GM12872 (cell line): Measurements from ENCODE around the gene ANKRD52.

Experiments
- TF ChIP-seq, protein P1 (sequence below): IDR thresholded peaks from 3 replicates; pipeline ENCODE4 v1.5.1; 2011; ENCODE audit warnings: low read depth, mild to moderate bottlenecking, low read length, moderate library complexity; ENCODE audit not compliant: insufficient read depth

Gene ANKRD52

DNA sequence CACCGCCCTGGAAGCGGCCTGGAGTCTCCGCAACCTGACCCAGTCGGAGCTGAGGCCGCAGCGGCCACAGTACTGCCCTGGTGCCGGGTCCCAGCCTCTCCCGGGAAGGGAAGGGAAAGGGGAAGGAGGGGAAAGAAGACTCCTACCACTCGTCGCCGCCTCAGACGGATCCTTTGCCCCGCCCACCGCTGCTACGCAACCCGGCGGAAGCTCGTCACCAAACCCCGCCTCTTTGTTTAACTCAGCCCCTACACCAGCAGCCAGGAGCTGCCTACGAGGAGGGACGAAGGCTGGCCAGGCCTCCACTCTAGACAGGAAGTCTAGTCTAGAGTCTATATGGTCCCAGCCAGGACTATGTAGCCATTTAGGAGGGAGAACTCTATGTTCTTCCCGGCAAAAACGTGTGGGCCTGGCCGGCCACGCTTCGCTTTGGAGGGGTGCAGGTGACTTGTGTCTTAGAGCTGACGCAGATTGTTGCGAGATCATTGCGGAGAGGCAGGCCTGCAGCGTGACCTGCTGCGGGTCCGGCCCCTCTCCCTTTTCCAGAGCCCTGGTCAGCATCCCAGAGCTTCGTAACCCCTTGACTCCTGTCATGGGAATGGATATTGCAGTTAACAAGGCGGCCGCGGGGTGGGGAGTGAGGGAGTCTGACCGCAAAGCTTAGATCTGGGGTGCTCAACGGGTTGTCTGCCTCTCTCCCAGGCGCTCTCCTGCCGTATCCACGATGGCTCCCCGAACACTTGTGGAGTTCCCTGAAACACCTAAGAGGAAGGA, 36.2 kb downstream of the ANKRD52 start, which contains the start of gene RNF41:
TSS of gene RNF41 (minus strand) at position 166 of the 774 bp plus-strand sequence. CDS start 7,875 bp downstream, outside the sequence.
- TF ChIP-seq, protein P1, sequence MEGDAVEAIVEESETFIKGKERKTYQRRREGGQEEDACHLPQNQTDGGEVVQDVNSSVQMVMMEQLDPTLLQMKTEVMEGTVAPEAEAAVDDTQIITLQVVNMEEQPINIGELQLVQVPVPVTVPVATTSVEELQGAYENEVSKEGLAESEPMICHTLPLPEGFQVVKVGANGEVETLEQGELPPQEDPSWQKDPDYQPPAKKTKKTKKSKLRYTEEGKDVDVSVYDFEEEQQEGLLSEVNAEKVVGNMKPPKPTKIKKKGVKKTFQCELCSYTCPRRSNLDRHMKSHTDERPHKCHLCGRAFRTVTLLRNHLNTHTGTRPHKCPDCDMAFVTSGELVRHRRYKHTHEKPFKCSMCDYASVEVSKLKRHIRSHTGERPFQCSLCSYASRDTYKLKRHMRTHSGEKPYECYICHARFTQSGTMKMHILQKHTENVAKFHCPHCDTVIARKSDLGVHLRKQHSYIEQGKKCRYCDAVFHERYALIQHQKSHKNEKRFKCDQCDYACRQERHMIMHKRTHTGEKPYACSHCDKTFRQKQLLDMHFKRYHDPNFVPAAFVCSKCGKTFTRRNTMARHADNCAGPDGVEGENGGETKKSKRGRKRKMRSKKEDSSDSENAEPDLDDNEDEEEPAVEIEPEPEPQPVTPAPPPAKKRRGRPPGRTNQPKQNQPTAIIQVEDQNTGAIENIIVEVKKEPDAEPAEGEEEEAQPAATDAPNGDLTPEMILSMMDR: no peak

- TF ChIP-seq, protein P1: no peak
Measured at GRCh38 chr12:56221232-56221756, 36.9 kb downstream of the ANKRD52 start.

- TF ChIP-seq, protein P1: no peak
Measured at GRCh38 chr12:56220611-56221231, 37.5 kb downstream of the ANKRD52 start.

- TF ChIP-seq, protein P1: no peak
Measured at GRCh38 chr12:56219840-56220239, 38.3 kb downstream of the ANKRD52 start.

DNA sequence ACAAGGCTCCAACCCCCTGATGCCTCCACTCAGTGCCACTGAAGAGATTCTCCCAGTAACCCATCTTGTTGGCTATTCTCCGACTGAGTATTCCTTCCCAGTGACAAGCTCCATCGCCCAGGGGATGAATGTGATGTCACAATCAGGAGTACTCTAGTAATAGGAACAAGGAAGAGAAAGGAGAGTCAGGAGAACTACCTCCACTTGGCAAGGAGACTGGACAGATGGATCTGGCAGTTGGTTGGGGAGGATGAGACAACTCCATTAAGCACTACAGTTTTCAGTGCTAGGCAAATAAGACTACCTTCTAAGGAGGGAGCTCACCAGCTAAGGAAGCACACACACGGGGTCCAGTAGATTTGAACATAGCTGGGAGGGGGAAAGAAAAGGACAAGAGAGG, 41.7 kb downstream of the ANKRD52 start:
- TF ChIP-seq, protein P1: no peak

- TF ChIP-seq, protein P1: no peak
Measured at GRCh38 chr12:56213878-56214277, 44.3 kb downstream of the ANKRD52 start.

DNA sequence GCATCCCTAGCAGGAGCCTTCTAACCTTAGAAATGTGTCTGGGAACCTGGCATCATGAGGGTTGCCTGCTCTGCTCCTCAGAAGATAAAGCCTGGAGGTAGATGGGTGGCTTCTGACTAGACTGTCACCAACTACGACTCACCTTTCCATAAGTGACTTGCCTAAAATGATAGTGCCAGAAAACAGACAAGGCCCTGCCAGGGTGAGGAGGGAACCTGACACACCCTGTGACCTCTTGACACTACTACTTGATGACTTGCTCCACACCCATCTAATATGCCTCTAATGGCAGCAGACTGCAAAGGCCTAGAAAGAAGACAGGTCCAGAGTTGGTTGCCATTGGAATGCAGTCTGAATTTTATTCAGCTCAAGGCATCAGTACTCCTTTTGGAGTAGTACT, 45.8 kb downstream of the ANKRD52 start:
- TF ChIP-seq, protein P1: no peak
